Endometrial microvascular endothelial cells (primary cell): Measurements from ENCODE around the gene TFPT. TPM values are rescaled to one million over a fixed set of nuclear protein-coding genes. Genes with fewer than 3 reads are reported as not detected.

Experiments
- in situ Hi-C: cut with HindIII; loops from 2 replicates; pipeline ENCODE4 v1.10.0; 2017; ENCODE audit warnings: low sequenced_read_pairs, low pct_unique_long_range_greater_than_20kb; ENCODE audit errors: inconsistent ontology term
- total RNA-seq: library from RNA; depleted of rRNA; stranded (reverse); fragments of >200 nt; gene quantifications from one replicate; pipeline ENCODE4 v1.2.3, GENCODE V29; 2015; ENCODE audit errors: inconsistent ontology term

The TFPT gene
- total RNA-seq, 1 donor from 2014 or later, result 45.4 TPM

- in situ Hi-C loops, result no loop called here
Measured at GRCh38 chr19:54151362-54152035, 36.0 kb upstream of the TFPT start.

GRCh38 chr19:54149021-54149812 lies 33.8 kb upstream of the TFPT start:
- in situ Hi-C loops, result no loop called here

DNA sequence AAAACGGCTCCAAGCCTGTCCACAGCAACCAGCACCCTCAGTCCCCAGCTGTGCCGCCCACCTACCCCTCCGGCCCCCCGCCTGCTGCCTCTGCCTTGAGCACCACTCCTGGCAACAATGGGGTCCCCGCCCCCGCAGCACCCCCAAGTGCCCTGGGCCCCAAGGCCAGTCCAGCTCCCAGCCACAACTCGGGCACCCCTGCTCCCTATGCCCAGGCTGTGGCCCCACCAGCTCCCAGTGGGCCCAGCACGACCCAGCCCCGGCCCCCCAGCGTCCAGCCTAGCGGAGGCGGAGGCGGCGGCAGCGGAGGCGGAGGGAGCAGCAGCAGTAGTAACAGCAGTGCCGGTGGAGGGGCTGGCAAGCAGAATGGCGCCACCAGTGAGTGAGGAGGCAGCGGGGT lies 32.7 kb upstream of the TFPT start:
- in situ Hi-C loops, result no loop called here

- in situ Hi-C loops, result no loop called here
Measured at GRCh38 chr19:54147676-54148075, 32.2 kb upstream of the TFPT start.

GRCh38 chr19:54145541-54146158 lies 30.2 kb upstream of the TFPT start:
- in situ Hi-C loops, result no loop called here

GRCh38 chr19:54142166-54142780 lies 26.8 kb upstream of the TFPT start:
- in situ Hi-C loops, result no loop called here

GRCh38 chr19:54141356-54141755 lies 25.9 kb upstream of the TFPT start:
- in situ Hi-C loops, result no loop called here

GRCh38 chr19:54138489-54139256 lies 23.2 kb upstream of the TFPT start:
- in situ Hi-C loops, result no loop called here

GRCh38 chr19:54137699-54138488 lies 22.4 kb upstream of the TFPT start, which contains the start of gene CNOT3:
Gene CNOT3 (plus strand): TSS chr19:54137762. CDS start chr19:54142979, 5,217 bp downstream.
- in situ Hi-C loops, result no loop called here

DNA sequence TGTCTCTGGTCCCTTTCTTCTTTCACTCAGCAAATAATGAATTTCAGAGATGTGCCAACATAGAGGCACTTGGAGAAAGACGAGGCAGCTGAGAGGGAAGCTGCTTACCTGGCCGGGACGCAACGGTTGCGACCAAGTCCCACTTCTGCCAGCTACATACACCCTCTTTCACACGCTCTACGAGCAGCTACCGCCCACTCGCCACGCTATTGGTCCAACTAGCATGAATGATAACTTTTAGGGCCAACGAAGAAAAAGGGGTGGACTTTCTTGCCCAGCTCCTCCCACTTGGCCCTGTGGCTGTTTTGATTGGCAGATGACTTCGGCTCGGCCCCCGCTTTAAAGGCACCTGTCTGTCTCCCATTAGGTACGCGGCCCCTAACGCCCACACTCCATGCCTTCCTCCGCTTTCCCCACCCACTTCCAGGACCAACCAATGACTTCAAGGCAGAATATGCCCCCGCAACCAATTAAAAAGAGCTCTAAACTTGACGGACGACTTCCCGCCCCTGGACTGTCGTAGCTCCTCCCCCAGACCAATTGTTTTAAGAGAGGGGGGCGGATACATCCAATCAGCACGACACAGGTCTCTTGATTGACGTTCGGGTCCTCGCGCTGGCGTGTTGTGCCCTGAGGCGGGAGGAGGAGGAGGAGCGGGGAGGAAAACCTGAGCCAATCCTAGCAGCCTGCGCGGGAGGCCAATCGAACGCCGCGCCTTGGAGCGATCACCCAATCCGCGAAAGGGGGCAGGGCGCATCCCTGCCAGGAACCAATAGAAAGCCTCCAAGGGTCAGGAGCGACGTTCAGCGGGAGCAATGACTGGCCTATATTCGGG lies 21.6 kb upstream of the TFPT start:
- in situ Hi-C loops, result no loop called here

DNA sequence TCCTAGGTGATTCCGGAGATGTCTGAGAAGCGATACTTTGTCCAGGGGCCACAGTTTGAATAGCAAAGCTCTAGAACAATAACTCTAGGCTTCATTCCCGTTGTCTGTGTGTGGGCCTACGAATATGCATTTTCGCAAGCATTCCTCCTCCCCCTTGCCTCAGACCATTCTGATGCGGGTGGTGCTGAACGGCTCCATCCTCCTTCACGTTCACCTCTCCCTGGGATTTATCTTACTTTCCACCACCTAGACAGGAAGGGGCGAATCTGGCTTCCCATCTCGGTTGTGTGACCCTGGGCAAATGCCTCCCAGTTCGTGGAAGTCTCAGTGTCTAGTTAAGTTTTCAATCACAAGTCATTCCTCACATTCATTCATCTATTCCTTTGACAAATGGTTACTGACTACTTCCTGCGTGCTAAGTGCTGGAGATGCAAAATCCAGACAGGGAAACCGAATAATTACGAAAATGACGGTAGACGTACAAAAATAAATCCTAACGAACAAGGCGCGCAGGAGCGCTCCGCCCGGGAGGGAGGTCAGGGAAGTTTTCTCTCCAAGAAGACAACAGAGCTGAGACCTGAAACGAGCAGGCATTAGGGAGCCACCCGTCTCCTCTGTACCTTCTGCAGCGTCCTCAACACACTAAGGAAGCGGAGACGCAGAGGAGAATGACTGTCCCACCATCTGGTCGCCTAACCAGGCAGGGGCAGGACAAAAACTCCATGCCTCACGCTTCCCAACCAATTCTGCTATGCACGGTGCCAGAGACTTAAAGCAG lies 20.8 kb upstream of the TFPT start:
- in situ Hi-C loops, result no loop called here

DNA sequence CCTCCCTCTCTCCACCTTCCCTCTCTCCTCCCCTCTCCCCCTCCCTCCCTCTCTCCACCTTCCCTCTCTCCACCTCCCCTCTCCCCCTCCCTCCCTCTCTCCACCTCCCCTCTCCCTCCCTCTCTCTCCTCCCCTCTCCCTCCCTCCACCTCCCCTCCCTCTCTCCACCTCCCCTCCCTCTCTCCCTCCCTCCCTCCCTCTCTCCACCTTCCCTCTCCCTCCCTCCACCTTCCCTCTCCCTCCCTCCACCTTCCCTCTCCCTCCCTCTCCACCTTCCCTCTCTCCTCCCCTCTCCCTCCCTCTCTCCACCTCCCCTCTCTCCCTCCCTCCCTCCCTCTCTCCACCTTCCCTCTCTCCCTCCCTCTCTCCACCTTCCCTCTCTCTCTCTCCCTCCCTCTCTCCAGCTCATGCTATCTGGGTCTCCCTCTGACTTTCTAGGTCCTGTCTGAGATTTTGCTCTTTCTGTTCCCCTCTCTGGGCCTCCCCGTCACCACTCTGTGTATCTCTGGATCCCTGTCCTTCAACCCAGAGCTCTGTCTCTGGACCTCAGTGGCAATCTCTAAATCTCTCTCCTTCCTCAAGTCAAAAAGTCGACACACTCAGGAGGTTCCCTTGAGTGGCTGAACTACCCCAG lies 18.6 kb upstream of the TFPT start:
- in situ Hi-C loops, result no loop called here

DNA sequence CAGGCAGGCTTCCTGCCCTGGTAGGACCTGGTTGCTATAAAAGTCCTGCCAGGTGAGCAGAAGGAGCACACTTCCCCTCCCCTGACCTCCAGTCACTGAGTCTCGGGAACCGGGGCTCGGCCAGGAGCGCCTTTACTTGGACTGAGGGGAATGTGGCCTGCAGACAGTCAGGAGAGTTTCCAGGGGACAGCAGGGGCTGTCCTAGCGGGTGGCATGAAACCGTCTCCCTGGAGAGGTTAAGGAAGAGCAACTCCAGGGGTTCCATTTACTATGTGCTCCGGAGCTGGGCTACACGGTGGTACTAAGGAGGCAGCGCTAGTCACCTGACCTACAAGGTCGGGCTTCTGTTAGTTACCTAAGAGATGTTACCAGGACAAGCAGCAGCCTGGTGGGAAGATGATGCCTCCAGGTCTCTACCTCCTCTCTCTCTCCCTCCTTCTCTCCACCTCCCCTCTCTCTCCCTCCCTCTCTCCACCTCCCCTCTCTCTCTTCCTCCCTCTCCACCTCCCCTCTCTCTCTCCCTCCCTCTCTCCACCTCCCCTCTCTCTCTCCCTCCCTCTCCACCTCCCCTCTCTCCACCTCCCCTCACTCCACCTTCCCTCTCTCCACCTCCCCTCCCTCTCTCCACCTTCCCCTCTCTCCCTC lies 18.0 kb upstream of the TFPT start:
- in situ Hi-C loops, result no loop called here

DNA sequence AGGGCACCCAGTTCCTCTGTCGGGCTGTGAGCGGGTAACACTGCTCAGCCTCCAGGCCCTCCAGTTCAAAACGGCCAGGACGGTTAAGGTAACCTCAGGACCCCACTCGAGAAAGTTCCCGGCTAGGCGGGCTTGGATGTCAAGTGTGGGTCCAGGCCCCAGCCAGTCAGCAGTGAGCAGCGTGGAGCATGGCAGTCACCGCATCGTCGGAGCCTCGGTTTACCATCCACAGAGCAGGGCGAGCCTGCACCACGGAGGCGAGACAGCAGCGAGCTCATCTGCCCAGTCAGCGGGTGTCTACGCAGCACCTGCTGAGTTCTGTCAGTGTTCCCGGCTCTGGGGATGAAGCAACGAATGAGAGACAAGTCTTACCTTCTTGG lies 14.2 kb upstream of the TFPT start:
- in situ Hi-C loops, result no loop called here

DNA sequence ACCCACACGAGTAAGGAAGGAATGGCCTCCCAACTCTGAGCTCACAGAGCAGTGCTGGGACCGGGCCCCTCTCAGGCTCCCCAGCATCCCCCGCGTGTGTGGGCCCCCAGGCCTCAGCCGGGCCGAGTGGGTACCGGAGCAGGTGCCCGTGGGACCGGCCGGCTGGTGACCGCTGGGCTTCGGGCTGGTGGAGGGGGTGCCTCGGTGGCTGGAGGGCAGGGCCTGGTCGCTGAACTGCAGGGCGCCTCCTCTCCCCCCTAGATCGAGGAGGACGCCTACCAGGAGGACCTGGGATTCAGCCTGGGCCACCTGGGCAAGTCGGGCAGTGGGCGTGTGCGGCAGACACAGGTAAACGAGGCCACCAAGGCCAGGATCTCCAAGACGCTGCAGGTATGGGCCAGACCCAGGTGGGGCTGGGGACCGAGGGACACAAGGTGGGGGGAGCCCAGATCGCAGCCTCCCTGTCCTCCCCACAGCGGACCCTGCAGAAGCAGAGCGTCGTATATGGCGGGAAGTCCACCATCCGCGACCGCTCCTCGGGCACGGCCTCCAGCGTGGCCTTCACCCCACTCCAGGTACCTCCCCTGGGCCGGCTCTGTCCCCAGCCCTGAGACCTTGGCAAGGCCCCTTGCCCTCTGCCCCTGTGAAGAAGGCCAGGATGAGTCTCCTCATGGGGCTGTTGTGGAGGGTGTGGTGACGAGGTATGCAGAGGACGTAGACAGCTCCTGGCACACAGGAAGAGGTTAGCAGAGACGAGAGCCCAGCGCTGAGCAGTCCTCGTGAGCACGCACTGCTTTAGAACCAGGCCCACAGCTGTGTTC lies 13.5 kb upstream of the TFPT start:
- in situ Hi-C loops, result no loop called here
